GM23338 (cell line): ENCODE measurements around the gene CBLN4. TPM values are rescaled to one million over a fixed set of nuclear protein-coding genes. Genes with fewer than 3 reads are reported as not detected.

Experiments used
- ZNF462 ChIP-seq: fragments of 250-450 bp; sonication (Bioruptor Pico); IDR thresholded peaks from 2 replicates; pipeline ENCODE4 v1.5.0; 2020; ENCODE audit warnings: mild to moderate bottlenecking, moderate library complexity
- polyA plus RNA-seq: library from polyadenylated mRNA; unstranded; fragments of >200 nt; fragmentation: Nextera tagmentation; extraction: Ambion mirVana; gene quantifications from 2 replicates; pipeline ENCODE4 v1.2.1, GENCODE V29; 2016
- total RNA-seq: library from RNA; depleted of rRNA; stranded (reverse); fragments of >200 nt; shearing (Covaris generic); gene quantifications from 2 replicates; pipeline ENCODE4 v1.2.3, GENCODE V29; 2014; rRNA removed

CBLN4 gene
- total and polyA plus RNA-seq, 2 experiments from 2014 or later = not detected

DNA sequence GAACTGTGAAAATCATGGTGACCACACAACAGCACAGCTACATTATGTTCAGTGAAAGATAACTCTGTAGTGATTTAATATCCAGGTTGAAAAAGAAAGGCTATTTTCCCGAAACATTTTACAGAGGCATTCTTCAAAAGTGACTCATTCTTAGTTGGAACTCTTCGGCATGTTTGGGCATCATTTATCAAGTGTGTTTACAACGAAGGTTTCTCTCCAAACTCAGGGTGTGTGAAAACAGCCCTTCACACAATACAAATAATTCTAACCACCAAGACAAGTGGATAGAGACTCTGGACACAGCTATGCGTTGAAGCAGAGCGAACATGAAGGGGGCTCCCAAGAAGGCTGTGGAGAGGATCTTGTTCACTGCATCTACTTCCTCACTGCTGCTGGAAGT, 57.6 kb downstream of the CBLN4 start (continued):
- no peak for TF ChIP-seq ZNF462

Other genes with a start within 250 kb of the CBLN4 start
- not detected in 2 replicates for gene MC3R, start 243.2 kb upstream of the CBLN4 start, total RNA-seq
- not detected in 2 replicates for gene MC3R, start 243.2 kb upstream of the CBLN4 start, polyA plus RNA-seq